WTC11 (cell line): ENCODE measurements around the gene ANKRD28. TPM values are rescaled to one million over a fixed set of nuclear protein-coding genes. Genes with fewer than 3 reads are reported as not detected.

Experiments
- ATAC-seq: fragments of 200-7000 bp; cut with Tn5 transposase; 2 replicates; pipeline ENCODE4 v1.10.0; 2021; ENCODE audit warnings: mild to moderate bottlenecking, moderate library complexity
- CTCF ChIA-PET: fragments of 300-600 bp; sonication (Branson Sonifier 250); formaldehyde crosslinking; loops from one replicate; lab custom pipeline; 2021; ENCODE audit warnings: antibody characterized with exemption; lab: Charles Lee
- POLR2A ChIA-PET: fragments of 350-600 bp; sonication (Branson Sonifier 250); formaldehyde crosslinking; loops from one replicate; lab custom pipeline; 2021; ENCODE audit warnings: antibody characterized with exemption; lab: Charles Lee
- DNase-seq: peaks from one replicate; pipeline ENCODE4 v3.0.0; 2021; ENCODE audit warnings: low spot score
- H3K27ac Mint-ChIP-seq: 2 replicates; pipeline ENCODE4 v1.8.0; 2021; ENCODE audit warnings: mixed read lengths
- H3K27me3 Mint-ChIP-seq: 2 replicates; pipeline ENCODE4 v1.8.0; 2021; ENCODE audit warnings: low read depth, mild to moderate bottlenecking, moderate library complexity, mixed read lengths
- H3K36me3 Mint-ChIP-seq: 2 replicates; pipeline ENCODE4 v1.8.0; 2021; ENCODE audit warnings: mixed read lengths
- H3K4me1 Mint-ChIP-seq: 2 replicates; pipeline ENCODE4 v1.8.0; 2022; ENCODE audit warnings: mixed read lengths
- H3K4me3 Mint-ChIP-seq: 2 replicates; pipeline ENCODE4 v1.8.0; 2021; ENCODE audit warnings: mild to moderate bottlenecking, moderate library complexity, mixed read lengths
- H3K9me3 Mint-ChIP-seq: 2 replicates; pipeline ENCODE4 v1.8.0; 2021; ENCODE audit warnings: mixed read lengths
- AFF4 ChIP-seq: sonication (generic); formaldehyde crosslinking; IDR thresholded peaks from 2 replicates; pipeline ENCODE4 v1.8.1; 2023; ENCODE audit warnings: mild to moderate bottlenecking, missing genetic modification reagents, borderline replicate concordance
- EMX1 ChIP-seq: fragments of 250-450 bp; sonication (Bioruptor Pico); IDR thresholded peaks from 2 replicates; pipeline ENCODE4 v1.8.0; 2021; ENCODE audit warnings: mild to moderate bottlenecking
- FOXJ3 ChIP-seq: sonication (generic); formaldehyde crosslinking; IDR thresholded peaks from 2 replicates; pipeline ENCODE4 v1.9.0; 2021; ENCODE audit warnings: missing genetic modification reagents, mild to moderate bottlenecking, borderline replicate concordance
- GABPB1 ChIP-seq: sonication (generic); formaldehyde crosslinking; IDR thresholded peaks from 2 replicates; pipeline ENCODE4 v1.8.1; 2023; ENCODE audit warnings: mild to moderate bottlenecking, missing genetic modification reagents
- MYBL2 ChIP-seq: sonication (generic); formaldehyde crosslinking; IDR thresholded peaks from 2 replicates; pipeline ENCODE4 v1.8.1; 2023; ENCODE audit warnings: mild to moderate bottlenecking, moderate library complexity, missing genetic modification reagents
- NR3C1 ChIP-seq: sonication (generic); formaldehyde crosslinking; conservative IDR thresholded peaks from 2 replicates; pipeline ENCODE4 v1.8.1; 2023; ENCODE audit warnings: low read depth, mild to moderate bottlenecking, missing genetic modification reagents
- OVOL2 ChIP-seq: fragments of 250-450 bp; sonication (Bioruptor Pico); IDR thresholded peaks from 2 replicates; pipeline ENCODE4 v1.9.0; 2021; ENCODE audit warnings: mild to moderate bottlenecking, borderline replicate concordance
- TEAD1 ChIP-seq: sonication (generic); formaldehyde crosslinking; IDR thresholded peaks from 2 replicates; pipeline ENCODE4 v1.8.0; 2022; ENCODE audit warnings: mild to moderate bottlenecking, missing genetic modification reagents
- USF2 ChIP-seq: sonication (generic); formaldehyde crosslinking; IDR thresholded peaks from 2 replicates; pipeline ENCODE4 v1.8.1; 2023; ENCODE audit warnings: mild to moderate bottlenecking, missing genetic modification reagents, moderate library complexity
- ZNF396 ChIP-seq: fragments of 250-450 bp; sonication (Bioruptor Pico); IDR thresholded peaks from 2 replicates; pipeline ENCODE4 v1.8.0; 2021; ENCODE audit warnings: mild to moderate bottlenecking, moderate library complexity, borderline replicate concordance
- ZNF416 ChIP-seq: fragments of 250-450 bp; sonication (Bioruptor Pico); IDR thresholded peaks from 2 replicates; pipeline ENCODE4 v1.9.0; 2021; ENCODE audit warnings: mild to moderate bottlenecking, inconsistent platforms
- ZNF532 ChIP-seq: fragments of 250-450 bp; sonication (Bioruptor Pico); IDR thresholded peaks from 2 replicates; pipeline ENCODE4 v1.9.0; 2021; ENCODE audit warnings: mild to moderate bottlenecking, borderline replicate concordance
- total RNA-seq: library from RNA; stranded (reverse); gene quantifications from 3 replicates; pipeline ENCODE4 v1.2.3, GENCODE V29; 2021
- TF ChIP-seq, protein P1 (sequence below): sonication (generic); formaldehyde crosslinking; IDR thresholded peaks from 2 replicates; pipeline ENCODE4 v1.8.0; 2022; ENCODE audit warnings: mild to moderate bottlenecking, missing genetic modification reagents
- TF ChIP-seq, protein P2 (sequence below): sonication (generic); formaldehyde crosslinking; IDR thresholded peaks from 2 replicates; pipeline ENCODE4 v1.8.0; 2022; ENCODE audit warnings: missing genetic modification reagents
- TF ChIP-seq, protein P3 (sequence below): sonication (generic); formaldehyde crosslinking; IDR thresholded peaks from 2 replicates; pipeline ENCODE4 v1.8.0; 2022; ENCODE audit warnings: mild to moderate bottlenecking, missing genetic modification reagents
- TF ChIP-seq, protein P4 (sequence below): sonication (generic); formaldehyde crosslinking; IDR thresholded peaks from 2 replicates; pipeline ENCODE4 v1.8.1; 2022; ENCODE audit warnings: low read depth, mild to moderate bottlenecking, moderate library complexity, missing genetic modification reagents, borderline replicate concordance

The ANKRD28 gene
- total RNA-seq, 1 experiment from 2014 or later, result 51.6 TPM

GRCh38 chr3:15810702-15811101 is 12.9 kb upstream of the ANKRD28 start (continued):
- TF ChIP-seq ZNF532 (CRISPR knock-in tag) (no peak), TEAD1 (CRISPR knock-in tag) (no peak), NR3C1 (CRISPR knock-in tag) (no peak), MYBL2 (CRISPR knock-in tag) (no peak)
- TF ChIP-seq, protein P1, sequence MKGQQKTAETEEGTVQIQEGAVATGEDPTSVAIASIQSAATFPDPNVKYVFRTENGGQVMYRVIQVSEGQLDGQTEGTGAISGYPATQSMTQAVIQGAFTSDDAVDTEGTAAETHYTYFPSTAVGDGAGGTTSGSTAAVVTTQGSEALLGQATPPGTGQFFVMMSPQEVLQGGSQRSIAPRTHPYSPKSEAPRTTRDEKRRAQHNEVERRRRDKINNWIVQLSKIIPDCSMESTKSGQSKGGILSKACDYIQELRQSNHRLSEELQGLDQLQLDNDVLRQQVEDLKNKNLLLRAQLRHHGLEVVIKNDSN, result no peak
- TF ChIP-seq, protein P2, sequence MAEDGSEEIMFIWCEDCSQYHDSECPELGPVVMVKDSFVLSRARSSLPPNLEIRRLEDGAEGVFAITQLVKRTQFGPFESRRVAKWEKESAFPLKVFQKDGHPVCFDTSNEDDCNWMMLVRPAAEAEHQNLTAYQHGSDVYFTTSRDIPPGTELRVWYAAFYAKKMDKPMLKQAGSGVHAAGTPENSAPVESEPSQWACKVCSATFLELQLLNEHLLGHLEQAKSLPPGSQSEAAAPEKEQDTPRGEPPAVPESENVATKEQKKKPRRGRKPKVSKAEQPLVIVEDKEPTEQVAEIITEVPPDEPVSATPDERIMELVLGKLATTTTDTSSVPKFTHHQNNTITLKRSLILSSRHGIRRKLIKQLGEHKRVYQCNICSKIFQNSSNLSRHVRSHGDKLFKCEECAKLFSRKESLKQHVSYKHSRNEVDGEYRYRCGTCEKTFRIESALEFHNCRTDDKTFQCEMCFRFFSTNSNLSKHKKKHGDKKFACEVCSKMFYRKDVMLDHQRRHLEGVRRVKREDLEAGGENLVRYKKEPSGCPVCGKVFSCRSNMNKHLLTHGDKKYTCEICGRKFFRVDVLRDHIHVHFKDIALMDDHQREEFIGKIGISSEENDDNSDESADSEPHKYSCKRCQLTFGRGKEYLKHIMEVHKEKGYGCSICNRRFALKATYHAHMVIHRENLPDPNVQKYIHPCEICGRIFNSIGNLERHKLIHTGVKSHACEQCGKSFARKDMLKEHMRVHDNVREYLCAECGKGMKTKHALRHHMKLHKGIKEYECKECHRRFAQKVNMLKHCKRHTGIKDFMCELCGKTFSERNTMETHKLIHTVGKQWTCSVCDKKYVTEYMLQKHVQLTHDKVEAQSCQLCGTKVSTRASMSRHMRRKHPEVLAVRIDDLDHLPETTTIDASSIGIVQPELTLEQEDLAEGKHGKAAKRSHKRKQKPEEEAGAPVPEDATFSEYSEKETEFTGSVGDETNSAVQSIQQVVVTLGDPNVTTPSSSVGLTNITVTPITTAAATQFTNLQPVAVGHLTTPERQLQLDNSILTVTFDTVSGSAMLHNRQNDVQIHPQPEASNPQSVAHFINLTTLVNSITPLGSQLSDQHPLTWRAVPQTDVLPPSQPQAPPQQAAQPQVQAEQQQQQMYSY (CRISPR knock-in tag), result no peak

GRCh38 chr3:15809313-15809712 is 11.5 kb upstream of the ANKRD28 start:
- TF ChIP-seq, protein P3, sequence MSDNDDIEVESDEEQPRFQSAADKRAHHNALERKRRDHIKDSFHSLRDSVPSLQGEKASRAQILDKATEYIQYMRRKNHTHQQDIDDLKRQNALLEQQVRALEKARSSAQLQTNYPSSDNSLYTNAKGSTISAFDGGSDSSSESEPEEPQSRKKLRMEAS (CRISPR knock-in tag), result no peak
- no peak for TF ChIP-seq OVOL2
- no peak for TF ChIP-seq GABPB1 (CRISPR knock-in tag)
- TF ChIP-seq ZNF416 (CRISPR knock-in tag), result no peak
- no peak for TF ChIP-seq USF2 (CRISPR knock-in tag)
- TF ChIP-seq ZNF396, result no peak
- no peak for TF ChIP-seq AFF4 (CRISPR knock-in tag)
- no peak for TF ChIP-seq FOXJ3 (CRISPR knock-in tag)
- no peak for TF ChIP-seq EMX1 (CRISPR knock-in tag)
- TF ChIP-seq, protein P4, sequence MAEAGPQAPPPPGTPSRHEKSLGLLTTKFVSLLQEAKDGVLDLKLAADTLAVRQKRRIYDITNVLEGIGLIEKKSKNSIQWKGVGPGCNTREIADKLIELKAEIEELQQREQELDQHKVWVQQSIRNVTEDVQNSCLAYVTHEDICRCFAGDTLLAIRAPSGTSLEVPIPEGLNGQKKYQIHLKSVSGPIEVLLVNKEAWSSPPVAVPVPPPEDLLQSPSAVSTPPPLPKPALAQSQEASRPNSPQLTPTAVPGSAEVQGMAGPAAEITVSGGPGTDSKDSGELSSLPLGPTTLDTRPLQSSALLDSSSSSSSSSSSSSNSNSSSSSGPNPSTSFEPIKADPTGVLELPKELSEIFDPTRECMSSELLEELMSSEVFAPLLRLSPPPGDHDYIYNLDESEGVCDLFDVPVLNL (CRISPR knock-in tag), result no peak
- no peak overlapping the region for H3K27ac Mint-ChIP-seq
- CTCF ChIA-PET, result interaction anchor here (2.1 kb wide), 1 partner anchor 12 kb away, joined by 6 read pairs; the partner anchor contains the start of gene ANKRD28
- no peak overlapping the region for H3K4me3 Mint-ChIP-seq
- ATAC-seq (no peak), DNase-seq (no peak)
- no peaks in the 10 kb centered on the region for H3K9me3 Mint-ChIP-seq
- POLR2A ChIA-PET, result no interaction called here
- no peaks in the 10 kb centered on the region for H3K36me3 Mint-ChIP-seq
- H3K27me3 Mint-ChIP-seq, result no peaks in the 10 kb centered on the region
- H3K4me1 Mint-ChIP-seq, result peaks cover 18% of the 10 kb centered on the region
